Mucosa of descending colon (tissue), 3 donors: Measurements from ENCODE around the gene CYTL1. TPM values are rescaled to one million over a fixed set of nuclear protein-coding genes. Genes with fewer than 3 reads are reported as not detected.
"Not testable (repeated sequence)": the region's sequence is repeated elsewhere in the genome, so short reads cannot be mapped to it uniquely, and the experiment has no call there.

Source experiments
- ATAC-seq: fragments of 200-7000 bp; cut with Tn5 transposase; one replicate; pipeline ENCODE4 v1.9.1; 2020; ENCODE audit warnings: mild to moderate bottlenecking, moderate library complexity
- DNase-seq, 3 donors: peaks; one replicate each; pipeline ENCODE4 v3.0.0-alpha.2; 2020
- H3K36me3 ChIP-seq: fragments of 200-600 bp; one replicate; pipeline ENCODE4 v1.8.0; 2021; ENCODE audit warnings: low read depth, mild to moderate bottlenecking
- H3K4me1 ChIP-seq: fragments of 200-600 bp; one replicate; pipeline ENCODE4 v1.8.0; 2021; ENCODE audit warnings: low read depth, mild to moderate bottlenecking
- H3K4me3 ChIP-seq: fragments of 200-600 bp; one replicate; pipeline ENCODE4 v1.8.0; 2021; ENCODE audit warnings: mild to moderate bottlenecking
- H3K9me3 ChIP-seq: fragments of 200-600 bp; one replicate; pipeline ENCODE4 v1.8.0; 2021; ENCODE audit warnings: mild to moderate bottlenecking
- CTCF ChIP-seq: fragments of 200-600 bp; IDR thresholded peaks from one replicate; pipeline ENCODE4 v1.8.0; 2022; ENCODE audit warnings: antibody characterized with exemption, mild to moderate bottlenecking
- intact Hi-C, 2 donors: fragments of 100-400 bp; cut with DNase I in 1 of 2; cut with micrococcal nuclease in 1 of 2; formaldehyde crosslinking; loops; one replicate each; pipeline versions ENCODE4 v1.11.0 to v1.11.1; 2022; cut with DNase I, micrococcal nuclease
- long read RNA-seq, 2 donors: library from polyadenylated mRNA; unstranded; transcript quantifications; one replicate each; pipeline ENCODE4 v2.0.0, GENCODE V29; 2019 to 2021
- total RNA-seq, 3 donors: library from RNA; stranded (reverse); fragmentation: NEBNext Ultra II Directional in 2 of 3; extraction: Animal tissue kit (Norgen Biotek cat#: 25700) in 2 of 3; gene quantifications; one replicate each; pipeline versions ENCODE4 v1.2.1 to v1.2.4, GENCODE V29; 2021 to 2023
- donor health status: DM: no; HTN: no; CAD: no; lungs with moderate emphysema.
- donor health status: DM: no; HTN: no; CAD: no.
- donor health status: DM: no; HTN: yes; CAD: no.

CYTL1 gene
- 1 to 10 TPM in 1 of 3 donors, under 1 TPM in 1, not detected in 1; 0.29 to 1.0 TPM for total RNA-seq
- long read RNA-seq, donor 1, partial matches to known transcripts = 0 of 1 reads
- long read RNA-seq, donor 1, other reads (novel, unspliced or antisense) = 0 of 1 reads
- long read RNA-seq, donor 2 = 0 reads

GRCh38 chr4:5019274-5019673 lies at the start of gene CYTL1:
Gene CYTL1 (minus strand): TSS chr4:5019458. CDS start chr4:5019445, 13 bp downstream.
- no peaks in the 10 kb centered on the region for H3K36me3 ChIP-seq
- no peak within 1 kb of the TSS for H3K4me3 ChIP-seq
- intact Hi-C loops = no loop called here
- DNase-seq = no peak
- no peak for ATAC-seq
- TF ChIP-seq CTCF = no peak
- H3K9me3 ChIP-seq = no peaks in the 10 kb centered on the region
- H3K4me1 ChIP-seq = no peaks in the 10 kb centered on the region

GRCh38 chr4:5067908-5068307 lies 48.6 kb upstream of the CYTL1 start:
- DNase-seq = no peak
- no peaks in the 10 kb centered on the region for H3K36me3 ChIP-seq
- no peak for ATAC-seq
- H3K4me3 ChIP-seq = no peak overlapping the region
- no peaks in the 10 kb centered on the region for H3K4me1 ChIP-seq
- no peaks in the 10 kb centered on the region for H3K9me3 ChIP-seq
- intact Hi-C loops = no loop called here
- no peak for TF ChIP-seq CTCF

- H3K4me3 ChIP-seq, ATAC-seq, H3K4me1 ChIP-seq, DNase-seq, H3K36me3 ChIP-seq, H3K9me3 ChIP-seq, intact Hi-C loops: not testable (repeated sequence)
Measured at GRCh38 chr4:5066968-5067367, 47.7 kb upstream of the CYTL1 start.

- Histone ChIP-seq H3K9me3 (no peaks in the 10 kb centered on the region), H3K36me3 (no peaks in the 10 kb centered on the region), H3K4me3 (no peak overlapping the region), H3K4me1 (no peaks in the 10 kb centered on the region)
- intact Hi-C loops = no loop called here
- no peak for DNase-seq
- no peak for ATAC-seq
- TF ChIP-seq CTCF = no peak
Measured at GRCh38 chr4:5066101-5066500, 46.8 kb upstream of the CYTL1 start.

- no peak for DNase-seq
Measured at GRCh38 chr4:5055411-5055810, 36.2 kb upstream of the CYTL1 start.

GRCh38 chr4:5054532-5054931 lies 35.3 kb upstream of the CYTL1 start:
- TF ChIP-seq CTCF = no peak
- intact Hi-C loops = no loop called here
- H3K9me3 ChIP-seq = no peaks in the 10 kb centered on the region

More at GRCh38 chr4:5055411-5055810, 36.2 kb upstream of the CYTL1 start:
- no peaks in the 10 kb centered on the region for H3K36me3 ChIP-seq
- H3K4me1 ChIP-seq = no peaks in the 10 kb centered on the region
- TF ChIP-seq CTCF = no peak
- no peak for ATAC-seq
- intact Hi-C loops = no loop called here
- H3K9me3 ChIP-seq = no peaks in the 10 kb centered on the region
- H3K4me3 ChIP-seq = no peak overlapping the region

More at GRCh38 chr4:5054532-5054931, 35.3 kb upstream of the CYTL1 start:
- H3K4me3 ChIP-seq = no peak overlapping the region
- DNase-seq (no peak), ATAC-seq (no peak)
- H3K4me1 ChIP-seq = no peaks in the 10 kb centered on the region
- H3K36me3 ChIP-seq = no peaks in the 10 kb centered on the region
